Activated T-helper 1 cell treated with anti-CD3 and anti-CD28 coated beads, Interleukin-2, amount 50 U/mL, for 16 hours (primary cell): ENCODE data around the gene NBPF26.
"Not testable (repeated sequence)": the region's sequence is repeated elsewhere in the genome, so short reads cannot be mapped to it uniquely, and the experiment has no call there.

ENCODE experiments used
- DNase-seq, 2 donors: peaks; one replicate each; pipeline ENCODE4 v3.0.0-alpha.2; 2020; ENCODE audit warnings: low read depth in 1 of 2, low spot score in 1 of 2

NBPF26 gene

GRCh38 chr1:120850537-120851421 lies 127.0 kb downstream of the NBPF26 start:
- DNase-seq, result peak; percentile 57 to 63

GRCh38 chr1:120858144-120858543 lies 134.4 kb downstream of the NBPF26 start:
- DNase-seq, result not testable (repeated sequence)

- not testable (repeated sequence) for DNase-seq
Measured at GRCh38 chr1:120859615-120860234, 136.0 kb downstream of the NBPF26 start.

- DNase-seq, result not testable (repeated sequence)
Measured at GRCh38 chr1:120878206-120878605, 154.5 kb downstream of the NBPF26 start.

GRCh38 chr1:120880056-120880455 lies 156.3 kb downstream of the NBPF26 start:
- not testable (repeated sequence) for DNase-seq

- not testable (repeated sequence) for DNase-seq
Measured at GRCh38 chr1:120881934-120882333, 158.2 kb downstream of the NBPF26 start.
